ENCODE measurements around the gene PRSS48.
"Not testable (repeated sequence)": the region's sequence is repeated elsewhere in the genome, so short reads cannot be mapped to it uniquely, and the experiment has no call there.

PRSS48 gene

GRCh38 chr4:151321586-151321985 lies 44.6 kb downstream of the PRSS48 start:
- no peak for DNase-seq

- not testable (repeated sequence) for DNase-seq
Measured at GRCh38 chr4:151322161-151322560, 45.2 kb downstream of the PRSS48 start.

- no peak for DNase-seq
Measured at GRCh38 chr4:151322570-151322969, 45.6 kb downstream of the PRSS48 start.

- DNase-seq: no peak
Measured at GRCh38 chr4:151323667-151324066, 46.7 kb downstream of the PRSS48 start.

- no peak for DNase-seq
Measured at GRCh38 chr4:151324124-151324751, 47.3 kb downstream of the PRSS48 start.

GRCh38 chr4:151324752-151325110 lies 47.8 kb downstream of the PRSS48 start:
- DNase-seq: no peak

GRCh38 chr4:151325111-151325948 lies 48.4 kb downstream of the PRSS48 start, which contains the start of gene SH3D19:
SH3D19 (minus strand) TSS chr4:151325605; CDS start chr4:151325352, 253 bp downstream.
- no peak for DNase-seq

GRCh38 chr4:151325949-151326246 lies 48.9 kb downstream of the PRSS48 start:
- no peak for DNase-seq

GRCh38 chr4:151329217-151330007 lies 52.5 kb downstream of the PRSS48 start:
- no peak for DNase-seq

GRCh38 chr4:151331276-151332042 lies 54.5 kb downstream of the PRSS48 start:
- DNase-seq: no peak

- no peak for DNase-seq
Measured at GRCh38 chr4:151339467-151339866, 62.5 kb downstream of the PRSS48 start.

- no peak for DNase-seq
Measured at GRCh38 chr4:151340751-151341385, 63.9 kb downstream of the PRSS48 start.

Measured in NCI-H2081 treated with DMSO at 0.1 percent for 48 hours (cell line).